EL (cell line): ENCODE data around the gene CDKN2B.

Source experiments
- DNase-seq: peaks from one replicate; pipeline ENCODE4 v3.0.0-alpha.2; 2016

Gene CDKN2B

GRCh38 chr9:22033012-22033630 is 24.0 kb upstream of the CDKN2B start:
- no peak for DNase-seq

- no peak for DNase-seq
These were observed 22.7 kb upstream of the CDKN2B start for GRCh38 chr9:22031655-22032411.

GRCh38 chr9:22030101-22030598 is 21.0 kb upstream of the CDKN2B start:
- DNase-seq = peak; percentile 82

- DNase-seq = no peak
These were observed 20.1 kb upstream of the CDKN2B start for GRCh38 chr9:22029231-22029630.

- no peak for DNase-seq
These were observed 19.3 kb upstream of the CDKN2B start for GRCh38 chr9:22028394-22028793.

GRCh38 chr9:22026696-22027095 is 17.6 kb upstream of the CDKN2B start:
- DNase-seq = no peak

GRCh38 chr9:22022396-22022795 is 13.3 kb upstream of the CDKN2B start:
- no peak for DNase-seq

- DNase-seq = no peak
These were observed 1.9 kb upstream of the CDKN2B start for GRCh38 chr9:22010866-22011625.

- no peak for DNase-seq
These were observed 382 bp upstream of the CDKN2B start for GRCh38 chr9:22009506-22009867.

GRCh38 chr9:22008384-22008716 is 755 bp downstream of the CDKN2B start:
- no peak for DNase-seq

- no peak for DNase-seq
These were observed 3.2 kb downstream of the CDKN2B start for GRCh38 chr9:22005702-22006606.

GRCh38 chr9:22005021-22005701 is 3.9 kb downstream of the CDKN2B start:
- DNase-seq = no peak

GRCh38 chr9:22002038-22002437 is 7.1 kb downstream of the CDKN2B start:
- no peak for DNase-seq

GRCh38 chr9:21998026-21998425 is 11.1 kb downstream of the CDKN2B start:
- DNase-seq = no peak

- no peak for DNase-seq
These were observed 11.6 kb downstream of the CDKN2B start for GRCh38 chr9:21997480-21997879.

GRCh38 chr9:21996858-21997257 is 12.2 kb downstream of the CDKN2B start:
- DNase-seq = no peak

GRCh38 chr9:21996438-21996837 is 12.7 kb downstream of the CDKN2B start:
- no peak for DNase-seq

- peak; percentile 66 for DNase-seq
These were observed 13.3 kb downstream of the CDKN2B start for GRCh38 chr9:21995666-21996398.

GRCh38 chr9:21995006-21995665 is 14.0 kb downstream of the CDKN2B start:
- DNase-seq = peak; percentile 84

GRCh38 chr9:21994556-21995005 is 14.5 kb downstream of the CDKN2B start, which contains the start of gene CDKN2B-AS1:
Gene CDKN2B-AS1, plus strand, starts transcription at chr9:21994791.
- peak; percentile 91 for DNase-seq
